MM.1S (cell line): ENCODE data around the gene WDFY4.

ENCODE experiments used
- DNase-seq: peaks from one replicate; pipeline ENCODE4 v3.0.0-alpha.2; 2015
- H2AFZ ChIP-seq: fragments of 300-600 bp; sonication (generic); 2 replicates; pipeline ENCODE4 v1.6.0; 2016; ENCODE audit warnings: antibody characterized with exemption, low read length
- H3F3A ChIP-seq: fragments of 300-600 bp; sonication (generic); 2 replicates; pipeline ENCODE4 v1.6.1; 2016; ENCODE audit warnings: mild to moderate bottlenecking, antibody characterized with exemption, low read length, moderate library complexity, mixed read lengths; ENCODE audit not compliant: insufficient read depth
- H3K27ac ChIP-seq: fragments of 300-600 bp; sonication (generic); 2 replicates; pipeline ENCODE4 v1.5.1; 2016; ENCODE audit warnings: mild to moderate bottlenecking, low read length
- H3K27me3 ChIP-seq: fragments of 300-600 bp; sonication (generic); replicated peaks from 2 replicates; pipeline ENCODE4 v1.6.0; 2016; ENCODE audit warnings: low read length; ENCODE audit not compliant: insufficient read depth
- H3K36me3 ChIP-seq: fragments of 300-600 bp; sonication (generic); replicated peaks from 2 replicates; pipeline ENCODE4 v1.6.1; 2016; ENCODE audit warnings: mild to moderate bottlenecking, low read length, mixed read lengths; ENCODE audit not compliant: insufficient read depth
- H3K4me1 ChIP-seq: fragments of 300-600 bp; sonication (generic); 2 replicates; pipeline ENCODE4 v1.6.1; 2016; ENCODE audit warnings: low read length, mixed read lengths
- H3K4me2 ChIP-seq: fragments of 300-600 bp; sonication (generic); 2 replicates; pipeline ENCODE4 v1.6.0; 2016; ENCODE audit warnings: low read depth, low read length
- H3K4me3 ChIP-seq: fragments of 300-600 bp; sonication (generic); 2 replicates; pipeline ENCODE4 v1.5.1; 2016; ENCODE audit warnings: low read length, mixed read lengths
- H3K79me2 ChIP-seq: fragments of 300-600 bp; sonication (generic); 2 replicates; pipeline ENCODE4 v1.6.1; 2016; ENCODE audit warnings: mixed run types, low read length, mixed read lengths
- H3K9ac ChIP-seq: fragments of 300-600 bp; sonication (generic); 2 replicates; pipeline ENCODE4 v1.6.1; 2016; ENCODE audit warnings: low read length, mixed read lengths
- H3K9me2 ChIP-seq: fragments of 300-600 bp; sonication (generic); replicated peaks from 2 replicates; pipeline ENCODE4 v1.6.1; 2016; ENCODE audit warnings: mild to moderate bottlenecking, low read length, mixed read lengths; ENCODE audit not compliant: insufficient read depth
- H3K9me3 ChIP-seq: fragments of 300-600 bp; sonication (generic); replicated peaks from 2 replicates; pipeline ENCODE4 v1.6.1; 2016; ENCODE audit warnings: mild to moderate bottlenecking, low read length, mixed read lengths; ENCODE audit not compliant: insufficient read depth
- H4K20me1 ChIP-seq: fragments of 300-600 bp; sonication (generic); 2 replicates; pipeline ENCODE4 v1.6.1; 2016; ENCODE audit warnings: mild to moderate bottlenecking, low read length, moderate library complexity, mixed read lengths; ENCODE audit not compliant: insufficient read depth
- EZH2 ChIP-seq: fragments of 300-600 bp; sonication (generic); optimal IDR thresholded peaks from 2 replicates; pipeline ENCODE3; 2017; ENCODE audit warnings: low read depth, mild to moderate bottlenecking, antibody characterized with exemption, low read length, mixed read lengths
- EZH2phosphoT487 ChIP-seq: fragments of 300-600 bp; sonication (generic); IDR thresholded peaks from 2 replicates; pipeline ENCODE4 v1.6.1; 2018; ENCODE audit warnings: antibody characterized with exemption, low read length
- TF ChIP-seq, protein P1 (sequence below): fragments of 300-600 bp; sonication (generic); IDR thresholded peaks from 2 replicates; pipeline ENCODE4 v1.5.1; 2016; ENCODE audit warnings: antibody characterized with exemption, low read length, mixed read lengths

WDFY4 gene

DNA sequence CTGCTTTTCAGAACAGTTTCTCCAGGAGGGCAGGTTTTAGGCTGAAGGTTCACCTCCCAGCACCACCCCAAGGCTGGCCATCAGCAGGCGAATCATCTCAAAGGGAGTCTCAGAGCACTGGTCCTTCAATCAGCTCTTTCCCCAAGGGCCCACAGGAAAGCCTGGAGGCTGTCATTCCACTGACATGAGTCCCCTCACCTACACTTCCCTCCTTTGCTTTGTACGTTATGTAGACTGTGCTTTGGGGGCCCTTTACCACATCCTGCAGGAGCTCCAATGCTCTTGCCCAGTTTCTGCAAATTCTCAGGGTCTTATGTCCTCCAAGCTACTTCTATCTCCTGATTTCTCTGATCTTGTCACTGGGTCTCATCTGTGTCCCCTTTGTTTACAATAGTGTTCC lies 15.4 kb downstream of the WDFY4 start:
- H3K4me3 ChIP-seq = no peak overlapping the region
- H3K27ac ChIP-seq = no peak overlapping the region
- DNase-seq = no peak
- no peaks in the 10 kb centered on the region for H3K27me3 ChIP-seq
- H3K79me2 ChIP-seq = no peaks in the 10 kb centered on the region
- H3K9me2 ChIP-seq = no peaks in the 10 kb centered on the region
- no peak overlapping the region for H3K4me2 ChIP-seq
- no peak for TF ChIP-seq EZH2phosphoT487
- no peak for TF ChIP-seq EZH2
- TF ChIP-seq, protein P1, sequence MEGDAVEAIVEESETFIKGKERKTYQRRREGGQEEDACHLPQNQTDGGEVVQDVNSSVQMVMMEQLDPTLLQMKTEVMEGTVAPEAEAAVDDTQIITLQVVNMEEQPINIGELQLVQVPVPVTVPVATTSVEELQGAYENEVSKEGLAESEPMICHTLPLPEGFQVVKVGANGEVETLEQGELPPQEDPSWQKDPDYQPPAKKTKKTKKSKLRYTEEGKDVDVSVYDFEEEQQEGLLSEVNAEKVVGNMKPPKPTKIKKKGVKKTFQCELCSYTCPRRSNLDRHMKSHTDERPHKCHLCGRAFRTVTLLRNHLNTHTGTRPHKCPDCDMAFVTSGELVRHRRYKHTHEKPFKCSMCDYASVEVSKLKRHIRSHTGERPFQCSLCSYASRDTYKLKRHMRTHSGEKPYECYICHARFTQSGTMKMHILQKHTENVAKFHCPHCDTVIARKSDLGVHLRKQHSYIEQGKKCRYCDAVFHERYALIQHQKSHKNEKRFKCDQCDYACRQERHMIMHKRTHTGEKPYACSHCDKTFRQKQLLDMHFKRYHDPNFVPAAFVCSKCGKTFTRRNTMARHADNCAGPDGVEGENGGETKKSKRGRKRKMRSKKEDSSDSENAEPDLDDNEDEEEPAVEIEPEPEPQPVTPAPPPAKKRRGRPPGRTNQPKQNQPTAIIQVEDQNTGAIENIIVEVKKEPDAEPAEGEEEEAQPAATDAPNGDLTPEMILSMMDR = no peak
- H3F3A ChIP-seq = no peaks in the 10 kb centered on the region
- H3K9me3 ChIP-seq = no peaks in the 10 kb centered on the region
- H3K4me1 ChIP-seq = no peaks in the 10 kb centered on the region
- H3K36me3 ChIP-seq = no peaks in the 10 kb centered on the region
- H2AFZ ChIP-seq = no peak overlapping the region
- H3K9ac ChIP-seq = no peak overlapping the region
- H4K20me1 ChIP-seq = no peaks in the 10 kb centered on the region

DNA sequence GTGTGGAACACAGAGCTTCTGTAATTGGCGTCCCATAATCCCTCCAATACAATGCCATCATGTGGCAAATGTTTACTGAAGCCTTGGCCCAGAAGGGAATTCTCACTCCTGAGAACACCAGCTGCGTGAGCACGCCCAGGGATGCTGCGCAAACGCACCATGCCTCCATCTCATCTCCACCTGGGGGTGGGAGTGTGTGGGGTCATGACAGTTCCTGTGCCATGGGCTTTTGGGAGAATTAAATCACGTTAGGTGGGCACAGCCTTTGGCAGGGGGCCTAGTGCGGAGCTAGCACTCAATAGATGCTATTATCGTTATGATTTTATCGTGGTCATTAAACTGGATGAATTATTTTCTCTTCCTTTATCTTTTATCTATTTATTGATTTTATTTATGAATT lies 15.8 kb downstream of the WDFY4 start:
- Histone ChIP-seq H3K9me3 (no peaks in the 10 kb centered on the region), H3K4me2 (no peak overlapping the region), H3K4me3 (no peak overlapping the region), H3K79me2 (no peaks in the 10 kb centered on the region), H3K4me1 (no peaks in the 10 kb centered on the region), H3K9me2 (no peaks in the 10 kb centered on the region), H3K27me3 (no peaks in the 10 kb centered on the region), H3K27ac (no peak overlapping the region), H3K9ac (no peak overlapping the region), H4K20me1 (no peaks in the 10 kb centered on the region), H2AFZ (no peak overlapping the region), H3K36me3 (no peaks in the 10 kb centered on the region), H3F3A (no peaks in the 10 kb centered on the region)
- DNase-seq = no peak
- TF ChIP-seq EZH2 (no peak), EZH2phosphoT487 (no peak)
- TF ChIP-seq, protein P1 = no peak

DNA sequence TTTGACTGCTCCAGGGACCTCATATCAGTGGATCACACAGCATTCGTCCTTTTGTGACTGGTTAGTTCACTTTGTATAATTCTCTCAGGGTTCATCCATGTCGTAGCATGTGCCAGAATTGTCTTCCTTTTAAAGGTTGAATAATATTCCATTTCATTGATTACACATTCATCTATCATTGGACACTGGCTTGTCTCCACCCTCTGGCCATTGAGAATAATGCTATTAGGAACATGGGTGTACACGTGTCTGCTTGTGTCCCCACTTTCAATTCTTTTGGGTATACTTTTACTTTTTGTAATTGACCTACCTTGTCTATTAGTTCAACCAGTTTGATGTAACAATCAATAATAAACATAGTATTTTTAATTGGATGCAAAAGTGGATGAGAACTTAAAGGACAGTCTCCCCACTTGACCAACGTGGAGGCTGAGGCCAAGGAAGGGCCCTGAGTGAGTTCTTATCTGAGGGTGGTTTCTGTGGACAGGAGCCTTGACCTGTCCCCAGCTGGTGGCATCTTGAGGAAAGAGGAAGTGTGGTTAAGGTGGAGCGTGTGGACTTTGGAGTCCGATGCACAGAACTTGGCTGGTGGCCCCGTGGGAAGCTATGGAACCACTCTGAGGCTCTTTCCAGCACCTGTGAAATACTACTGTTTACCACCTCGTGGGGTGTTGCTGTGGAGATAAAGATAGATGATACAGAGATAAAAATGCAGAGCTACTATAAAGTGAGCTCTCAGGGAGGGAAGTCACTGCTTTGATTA lies 16.6 kb downstream of the WDFY4 start:
- Histone ChIP-seq H3K9me2 (no peaks in the 10 kb centered on the region), H3K79me2 (no peaks in the 10 kb centered on the region), H3K27ac (no peak overlapping the region), H3F3A (no peaks in the 10 kb centered on the region), H3K9me3 (no peaks in the 10 kb centered on the region), H3K9ac (no peak overlapping the region), H4K20me1 (no peaks in the 10 kb centered on the region), H3K27me3 (no peaks in the 10 kb centered on the region), H3K4me3 (no peak overlapping the region), H3K36me3 (no peaks in the 10 kb centered on the region), H2AFZ (no peak overlapping the region), H3K4me1 (no peaks in the 10 kb centered on the region), H3K4me2 (no peak overlapping the region)
- no peak for DNase-seq
- TF ChIP-seq, protein P1 = no peak
- TF ChIP-seq EZH2phosphoT487 (no peak), EZH2 (no peak)
